Measurements from ENCODE around the gene MYLK4. TPM values are rescaled to one million over a fixed set of nuclear protein-coding genes. Genes with fewer than 3 reads are reported as not detected.

MYLK4 gene
- total RNA-seq, 1 donor from 2014 or later: 0.23 TPM

- peaks cover 19% of the 10 kb centered on the region for H3K4me1 Mint-ChIP-seq (ENCODE audit: low read depth, unreplicated experiment)
- H3K27ac Mint-ChIP-seq (ENCODE audit: unreplicated experiment): peak overlapping the region; percentile 83
These were observed 119.7 kb downstream of the MYLK4 start for GRCh38 chr6:2630891-2631571.

GRCh38 chr6:2630359-2630758 is 120.4 kb downstream of the MYLK4 start:
- Mint-ChIP-seq H3K27ac (ENCODE audit: unreplicated experiment) (peak overlapping the region; percentile 83), H3K4me3 (ENCODE audit: unreplicated experiment) (no peak overlapping the region), H3K36me3 (ENCODE audit: low read depth, unreplicated experiment) (peaks cover 3% of the 10 kb centered on the region), H3K4me1 (ENCODE audit: low read depth, unreplicated experiment) (peaks cover 20% of the 10 kb centered on the region), H3K9me3 (ENCODE audit: unreplicated experiment) (no peaks in the 10 kb centered on the region), H3K27me3 (ENCODE audit: low read depth, unreplicated experiment) (no peaks in the 10 kb centered on the region)
- no peaks in the 10 kb centered on the region for H3K27me3 ChIP-seq (ENCODE audit: insufficient read depth, low read length)
- no peaks in the 10 kb centered on the region for H4K20me1 ChIP-seq (ENCODE audit: insufficient read depth, low read length)
- H3K9ac ChIP-seq (ENCODE audit: low read length): peak overlapping the region; percentile 50
- no peak for TF ChIP-seq EZH2 (IDR thresholded peaks at IDR 0.05; ENCODE audit: insufficient read depth, low read length)
- TF ChIP-seq CTCF (IDR thresholded peaks at IDR 0.05; ENCODE audit: insufficient read depth, low read depth, low read length): no peak
- DNase-seq (ENCODE audit: low read depth) (peak; percentile 98), FAIRE-seq (peak; percentile 96)
- H3K4me3 ChIP-seq (ENCODE audit: insufficient read depth, low read depth, low read length): no peak overlapping the region
- no peaks in the 10 kb centered on the region for H3K9me3 ChIP-seq (ENCODE audit: insufficient read depth, low read depth, low read length)
- H3K27ac ChIP-seq (ENCODE audit: low read depth, low read length): peak overlapping the region; percentile 87
- H3K4me1 ChIP-seq (ENCODE audit: insufficient read depth, low read length): peaks cover 42% of the 10 kb centered on the region
- no peaks in the 10 kb centered on the region for H3K79me2 ChIP-seq (ENCODE audit: insufficient read depth, low read length)
- H2AFZ ChIP-seq (ENCODE audit: low read depth, low read length): no peak overlapping the region
- H3K36me3 ChIP-seq (ENCODE audit: insufficient read depth, low read length): no peaks in the 10 kb centered on the region
- peak overlapping the region; percentile 72 for H3K4me2 ChIP-seq (ENCODE audit: low read length)

More at GRCh38 chr6:2630891-2631571, 119.7 kb downstream of the MYLK4 start:
- Histone ChIP-seq H3K79me2 (ENCODE audit: insufficient read depth, low read length) (no peaks in the 10 kb centered on the region), H3K36me3 (ENCODE audit: insufficient read depth, low read length) (no peaks in the 10 kb centered on the region), H3K4me1 (ENCODE audit: insufficient read depth, low read length) (peaks cover 42% of the 10 kb centered on the region), H3K9ac (ENCODE audit: low read length) (peak overlapping the region; percentile 50), H2AFZ (ENCODE audit: low read depth, low read length) (peak overlapping the region; percentile 43), H3K27ac (ENCODE audit: low read depth, low read length) (peak overlapping the region; percentile 87), H3K27me3 (ENCODE audit: insufficient read depth, low read length) (no peaks in the 10 kb centered on the region), H3K4me3 (ENCODE audit: insufficient read depth, low read depth, low read length) (no peak overlapping the region), H3K4me2 (ENCODE audit: low read length) (peak overlapping the region; percentile 72), H3K9me3 (ENCODE audit: insufficient read depth, low read depth, low read length) (no peaks in the 10 kb centered on the region), H4K20me1 (ENCODE audit: insufficient read depth, low read length) (no peaks in the 10 kb centered on the region)
- H3K9me3 Mint-ChIP-seq (ENCODE audit: unreplicated experiment): no peaks in the 10 kb centered on the region
- no peaks in the 10 kb centered on the region for H3K27me3 Mint-ChIP-seq (ENCODE audit: low read depth, unreplicated experiment)
- TF ChIP-seq EZH2 (IDR thresholded peaks at IDR 0.05; ENCODE audit: insufficient read depth, low read length) (no peak), CTCF (IDR thresholded peaks at IDR 0.05; ENCODE audit: insufficient read depth, low read depth, low read length) (no peak)
- H3K4me3 Mint-ChIP-seq (ENCODE audit: unreplicated experiment): no peak overlapping the region
- FAIRE-seq (no peak), DNase-seq (ENCODE audit: low read depth) (peak; percentile 95)
- H3K36me3 Mint-ChIP-seq (ENCODE audit: low read depth, unreplicated experiment): peaks cover 3% of the 10 kb centered on the region

GRCh38 chr6:2626401-2626800 is 124.3 kb downstream of the MYLK4 start:
- Histone ChIP-seq H3K4me3 (ENCODE audit: insufficient read depth, low read depth, low read length) (no peak overlapping the region), H3K4me1 (ENCODE audit: insufficient read depth, low read length) (peaks cover 15% of the 10 kb centered on the region), H2AFZ (ENCODE audit: low read depth, low read length) (no peak overlapping the region), H4K20me1 (ENCODE audit: insufficient read depth, low read length) (no peaks in the 10 kb centered on the region), H3K4me2 (ENCODE audit: low read length) (no peak overlapping the region), H3K9ac (ENCODE audit: low read length) (no peak overlapping the region), H3K79me2 (ENCODE audit: insufficient read depth, low read length) (no peaks in the 10 kb centered on the region), H3K36me3 (ENCODE audit: insufficient read depth, low read length) (no peaks in the 10 kb centered on the region), H3K27ac (ENCODE audit: low read depth, low read length) (no peak overlapping the region), H3K27me3 (ENCODE audit: insufficient read depth, low read length) (peaks cover 5% of the 10 kb centered on the region), H3K9me3 (ENCODE audit: insufficient read depth, low read depth, low read length) (no peaks in the 10 kb centered on the region)
- Mint-ChIP-seq H3K36me3 (ENCODE audit: low read depth, unreplicated experiment) (peaks cover 3% of the 10 kb centered on the region), H3K27me3 (ENCODE audit: low read depth, unreplicated experiment) (peaks cover 8% of the 10 kb centered on the region), H3K9me3 (ENCODE audit: unreplicated experiment) (no peaks in the 10 kb centered on the region), H3K27ac (ENCODE audit: unreplicated experiment) (no peak overlapping the region), H3K4me3 (ENCODE audit: unreplicated experiment) (no peak overlapping the region), H3K4me1 (ENCODE audit: low read depth, unreplicated experiment) (peaks cover 16% of the 10 kb centered on the region)
- peak; percentile 98 for DNase-seq (ENCODE audit: low read depth)
- TF ChIP-seq CTCF (IDR thresholded peaks at IDR 0.05; ENCODE audit: insufficient read depth, low read depth, low read length): no peak
- TF ChIP-seq EZH2 (IDR thresholded peaks at IDR 0.05; ENCODE audit: insufficient read depth, low read length): no peak
- no peak for FAIRE-seq

All from astrocyte (in vitro differentiated cells and primary cell).